ENCODE measurements around the gene FBXO44. TPM values are rescaled to one million over a fixed set of nuclear protein-coding genes. Genes with fewer than 3 reads are reported as not detected.

The FBXO44 gene
- total RNA-seq, 1 donor from 2014 or later: 9.3 TPM

DNA sequence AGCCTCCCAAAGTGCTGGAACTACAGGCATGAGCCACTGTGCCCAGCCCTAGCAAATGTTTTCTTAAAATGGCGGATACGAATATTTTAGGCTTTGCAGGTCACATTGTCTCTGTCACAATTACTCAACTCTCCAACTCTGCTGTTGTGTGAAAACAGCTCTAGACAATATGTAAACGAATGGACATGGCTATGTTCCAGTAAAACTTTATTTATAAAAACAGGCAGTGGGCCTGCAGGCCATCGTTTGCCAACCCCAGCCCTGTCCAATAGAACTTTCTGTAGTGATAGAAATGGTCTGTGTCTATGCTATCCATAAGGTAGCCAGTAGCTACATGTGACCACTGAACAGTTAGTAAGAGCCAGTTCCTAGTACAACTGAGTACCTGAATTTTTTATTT lies 5.1 kb downstream of the FBXO44 start:
- no peak for DNase-seq

DNA sequence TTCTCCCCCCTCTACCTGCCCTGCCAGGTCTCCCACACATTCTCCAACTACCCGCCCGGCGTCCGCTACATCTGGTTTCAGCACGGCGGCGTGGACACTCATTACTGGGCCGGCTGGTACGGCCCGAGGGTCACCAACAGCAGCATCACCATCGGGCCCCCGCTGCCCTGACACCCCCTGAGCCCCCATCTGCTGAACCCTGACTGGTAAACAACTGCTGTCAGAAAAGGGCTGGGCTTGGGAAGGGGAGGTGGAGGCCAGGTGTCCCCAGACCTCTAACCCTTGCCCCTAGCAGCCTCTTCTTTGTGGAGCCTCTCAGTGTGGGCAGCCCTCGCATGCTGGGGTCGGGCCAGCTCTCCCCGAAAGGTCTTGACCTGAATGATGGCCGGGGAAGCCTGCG lies 6.4 kb downstream of the FBXO44 start:
- DNase-seq: no peak

DNA sequence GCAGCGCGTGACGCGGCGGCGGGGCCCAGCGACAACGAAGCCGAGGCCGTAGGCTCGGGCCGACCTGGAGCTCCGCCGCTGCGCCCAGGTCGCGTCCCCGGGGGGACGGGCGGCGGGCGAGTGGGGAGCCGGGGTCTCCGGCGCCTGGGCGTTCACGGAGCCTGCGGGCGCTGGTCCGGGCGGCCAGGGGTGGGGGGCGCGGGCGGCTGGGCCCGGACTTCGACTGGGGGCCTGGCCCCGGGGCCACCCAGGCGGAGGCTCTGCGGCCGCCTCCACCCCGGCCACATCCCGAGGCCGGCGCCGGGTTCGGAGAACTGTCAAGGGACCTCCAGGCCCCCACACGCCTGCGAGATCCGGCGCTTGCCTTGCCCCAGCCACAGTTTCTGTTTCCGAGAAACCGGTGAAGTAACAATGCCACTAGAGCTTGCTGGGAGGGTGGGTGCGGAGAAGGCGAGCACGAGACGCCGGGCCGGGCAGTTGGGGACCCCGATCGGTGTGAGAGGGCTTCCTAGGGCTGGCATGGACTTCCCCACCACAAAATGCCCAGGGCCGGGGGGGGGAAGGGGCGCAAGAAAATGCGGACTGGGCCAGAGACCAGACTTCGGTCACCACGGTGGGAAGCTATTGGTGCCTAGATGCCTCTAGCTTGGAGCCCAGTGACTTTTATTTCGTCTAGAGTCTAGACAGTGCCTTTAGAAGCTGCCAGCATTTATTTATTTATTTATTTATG lies 9.8 kb downstream of the FBXO44 start:
- no peak for DNase-seq

DNA sequence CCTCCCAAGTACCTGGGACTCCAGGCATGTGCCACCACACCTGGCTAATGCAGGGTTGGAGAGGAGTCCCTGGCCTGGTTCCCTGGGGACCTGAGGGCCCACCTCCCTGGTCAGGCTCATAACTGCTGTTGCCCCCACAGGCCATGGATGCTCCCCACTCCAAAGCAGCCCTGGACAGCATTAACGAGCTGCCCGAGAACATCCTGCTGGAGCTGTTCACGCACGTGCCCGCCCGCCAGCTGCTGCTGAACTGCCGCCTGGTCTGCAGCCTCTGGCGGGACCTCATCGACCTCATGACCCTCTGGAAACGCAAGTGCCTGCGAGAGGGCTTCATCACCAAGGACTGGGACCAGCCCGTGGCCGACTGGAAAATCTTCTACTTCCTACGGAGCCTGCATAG lies 13.8 kb downstream of the FBXO44 start:
- no peak for DNase-seq

DNA sequence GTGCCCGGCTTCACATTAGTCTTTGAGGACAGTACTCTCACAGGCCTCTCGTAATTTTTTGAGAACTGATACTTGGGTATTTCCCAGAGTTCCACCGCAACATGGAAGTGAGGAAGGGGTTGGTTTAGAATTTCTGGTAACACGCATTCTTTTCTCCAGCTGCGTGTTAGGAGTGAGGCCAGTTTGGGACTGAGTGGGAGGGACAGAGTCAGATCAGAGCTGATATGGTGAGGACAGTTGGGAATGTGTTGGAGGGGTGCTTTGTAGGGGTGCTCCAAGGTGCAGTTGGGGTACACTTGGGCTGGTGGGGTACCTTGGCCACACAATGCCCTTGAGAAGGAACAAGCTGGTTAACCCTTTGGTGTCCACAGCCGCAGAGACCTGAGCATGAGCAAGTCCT lies 16.1 kb downstream of the FBXO44 start:
- no peak for DNase-seq

DNA sequence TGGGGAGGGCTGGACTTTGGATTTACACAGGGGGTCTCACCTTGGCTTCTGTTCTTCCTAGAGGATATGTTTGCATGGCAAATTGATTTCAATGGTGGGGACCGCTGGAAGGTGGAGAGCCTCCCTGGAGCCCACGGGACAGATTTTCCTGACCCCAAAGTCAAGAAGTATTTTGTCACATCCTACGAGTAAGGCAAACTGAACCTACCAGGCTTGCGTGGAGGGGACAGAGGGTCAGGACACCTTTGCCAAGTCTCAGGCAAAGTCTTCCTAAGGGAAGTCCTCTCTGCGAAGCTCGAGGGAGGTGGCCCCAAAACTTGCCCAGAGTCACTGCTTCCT lies 16.5 kb downstream of the FBXO44 start:
- DNase-seq: no peak

DNA sequence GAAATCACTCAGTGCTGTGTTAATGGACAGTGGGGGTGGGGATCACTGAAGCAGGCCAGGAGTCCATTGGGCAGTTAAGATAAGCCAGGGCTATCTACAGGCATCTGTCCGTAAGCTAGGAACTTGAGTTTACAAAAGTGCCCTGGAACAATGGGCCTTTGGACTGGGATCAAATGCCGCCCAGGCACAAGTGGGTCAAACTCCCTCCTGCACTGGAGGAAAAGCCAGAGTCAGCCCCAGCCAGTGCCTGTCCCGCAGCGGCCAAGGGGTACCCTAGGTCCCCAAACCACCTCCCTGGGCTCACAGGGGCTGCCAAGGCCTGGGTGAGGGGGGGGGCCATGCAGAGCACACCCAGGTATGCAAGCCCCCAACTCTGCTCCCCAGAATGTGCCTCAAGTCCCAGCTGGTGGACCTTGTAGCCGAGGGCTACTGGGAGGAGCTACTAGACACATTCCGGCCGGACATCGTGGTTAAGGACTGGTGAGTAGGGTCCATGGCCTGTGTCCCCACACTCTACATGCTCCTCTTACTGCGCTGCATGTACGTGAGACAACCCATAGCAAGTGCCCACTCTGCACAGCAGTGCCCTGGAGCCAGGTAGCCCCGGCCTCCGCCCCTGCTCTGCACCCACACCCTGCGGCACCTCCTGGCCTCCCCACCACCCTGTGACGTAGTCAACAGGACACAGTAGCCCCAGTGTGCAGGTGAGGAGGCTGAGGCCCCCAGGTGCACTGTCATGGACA lies 17.0 kb downstream of the FBXO44 start:
- no peak for DNase-seq

DNA sequence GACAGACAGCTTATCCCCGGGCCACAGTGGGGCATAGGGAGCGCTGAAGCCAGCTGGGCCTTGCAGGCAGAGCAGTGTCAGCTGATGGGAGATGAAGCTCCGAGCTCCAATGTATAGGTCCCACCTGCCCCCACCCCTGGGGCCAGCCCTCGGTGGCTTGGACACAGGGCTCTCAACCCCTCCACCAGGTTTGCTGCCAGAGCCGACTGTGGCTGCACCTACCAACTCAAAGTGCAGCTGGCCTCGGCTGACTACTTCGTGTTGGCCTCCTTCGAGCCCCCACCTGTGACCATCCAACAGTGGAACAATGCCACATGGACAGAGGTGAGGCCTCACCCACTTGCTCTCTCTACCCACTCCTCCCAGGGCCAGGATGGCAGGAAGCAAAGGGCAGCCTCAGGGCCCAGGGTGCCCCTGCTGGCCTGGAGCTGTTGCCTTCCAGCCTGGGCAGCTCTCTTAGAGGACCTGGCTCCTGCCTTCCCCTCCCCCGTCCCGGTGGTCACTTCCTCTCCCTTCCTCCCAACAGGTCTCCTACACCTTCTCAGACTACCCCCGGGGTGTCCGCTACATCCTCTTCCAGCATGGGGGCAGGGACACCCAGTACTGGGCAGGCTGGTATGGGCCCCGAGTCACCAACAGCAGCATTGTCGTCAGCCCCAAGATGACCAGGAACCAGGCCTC lies 18.6 kb downstream of the FBXO44 start:
- DNase-seq: no peak

DNA sequence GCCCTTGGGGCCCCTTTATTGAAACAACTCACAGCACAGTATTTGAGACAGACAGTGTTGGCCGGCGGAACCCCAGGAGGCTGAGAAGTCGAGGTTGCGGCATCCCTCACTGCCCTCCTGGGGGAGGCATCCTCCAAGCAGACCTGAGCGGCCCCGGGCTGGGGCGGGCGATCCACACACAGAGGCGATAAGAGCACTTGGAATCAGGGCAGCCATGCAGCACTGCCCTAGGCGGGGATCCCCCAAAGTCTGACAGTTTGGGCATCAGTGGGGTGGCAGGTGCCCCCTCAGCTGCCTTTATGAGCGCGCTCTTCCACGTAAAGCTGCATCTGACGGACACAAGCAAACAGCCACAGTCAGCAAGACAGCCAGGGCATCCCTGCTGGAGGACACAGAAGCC lies 19.8 kb downstream of the FBXO44 start:
- no peak for DNase-seq

DNA sequence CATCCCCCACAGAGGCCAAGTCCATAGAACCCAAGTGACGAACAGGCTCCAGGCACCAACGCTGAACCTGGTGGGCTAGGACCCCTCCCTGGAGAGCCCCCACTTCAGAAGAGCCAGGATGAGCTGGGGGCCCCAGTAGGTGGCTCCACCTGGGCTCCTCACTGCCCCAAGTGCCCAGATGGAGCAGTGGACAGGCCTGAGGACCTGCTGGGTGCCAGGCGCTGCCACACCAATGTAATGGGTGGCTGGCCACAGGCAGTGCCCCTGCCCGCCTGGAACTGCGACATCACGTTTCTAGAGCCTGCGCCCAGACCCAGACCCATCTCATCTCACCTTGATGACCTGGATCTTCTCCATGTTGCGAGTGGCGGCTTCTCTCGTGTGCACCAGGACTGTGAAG lies 20.6 kb downstream of the FBXO44 start:
- DNase-seq: no peak

DNA sequence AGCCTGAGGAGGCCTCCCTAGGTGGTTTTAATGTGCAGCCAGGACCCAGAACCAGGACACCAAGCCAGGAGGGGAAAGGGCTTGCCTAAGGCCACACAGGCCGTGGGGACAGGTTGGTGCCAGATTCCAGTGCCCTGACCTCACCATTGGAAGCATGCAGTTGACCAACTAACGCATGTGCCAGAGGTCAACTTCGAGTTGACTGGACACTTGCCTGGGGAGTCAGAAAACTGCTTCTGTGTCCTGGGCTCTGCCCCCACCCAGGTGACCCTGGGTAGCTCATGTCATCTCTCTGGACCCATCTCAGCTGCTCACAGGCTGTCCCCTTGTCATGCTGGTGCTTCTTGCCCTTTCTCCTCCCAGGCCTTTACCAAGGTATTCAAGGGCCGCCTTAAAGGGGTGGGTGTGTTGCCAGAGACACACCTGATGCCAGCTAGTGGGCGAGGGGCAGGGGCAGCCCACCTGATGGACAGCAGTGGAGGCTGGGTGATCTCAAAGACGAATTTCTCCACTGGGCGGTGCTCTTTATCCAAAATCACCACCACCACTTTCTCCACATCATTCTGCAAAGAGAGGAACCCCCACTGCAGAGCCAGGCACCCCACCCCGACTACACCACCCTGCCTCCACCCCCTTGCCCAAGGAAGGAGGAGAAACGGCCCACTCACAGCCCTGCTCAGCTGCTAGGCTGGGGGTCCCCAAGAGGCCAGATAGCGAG lies 21.9 kb downstream of the FBXO44 start:
- no peak for DNase-seq

DNA sequence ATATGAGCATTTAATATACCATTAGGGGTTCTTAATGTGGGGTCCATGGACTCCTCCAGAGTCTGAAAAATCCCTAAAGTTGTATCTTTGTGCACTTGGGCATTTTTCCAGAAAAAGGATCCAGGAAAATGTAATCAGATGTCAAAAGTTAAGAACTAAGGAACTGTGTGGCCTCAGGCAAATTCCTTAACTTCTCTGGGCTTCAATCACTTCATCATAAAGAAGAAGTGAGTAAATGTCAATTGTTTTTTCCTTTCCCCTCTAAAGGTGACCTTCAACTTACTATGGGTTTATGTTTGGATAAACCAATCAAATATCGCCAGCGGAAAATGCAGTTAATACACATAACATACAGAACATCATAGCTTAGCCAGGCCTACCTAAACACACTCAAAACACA lies 23.8 kb downstream of the FBXO44 start:
- DNase-seq: no peak

DNA sequence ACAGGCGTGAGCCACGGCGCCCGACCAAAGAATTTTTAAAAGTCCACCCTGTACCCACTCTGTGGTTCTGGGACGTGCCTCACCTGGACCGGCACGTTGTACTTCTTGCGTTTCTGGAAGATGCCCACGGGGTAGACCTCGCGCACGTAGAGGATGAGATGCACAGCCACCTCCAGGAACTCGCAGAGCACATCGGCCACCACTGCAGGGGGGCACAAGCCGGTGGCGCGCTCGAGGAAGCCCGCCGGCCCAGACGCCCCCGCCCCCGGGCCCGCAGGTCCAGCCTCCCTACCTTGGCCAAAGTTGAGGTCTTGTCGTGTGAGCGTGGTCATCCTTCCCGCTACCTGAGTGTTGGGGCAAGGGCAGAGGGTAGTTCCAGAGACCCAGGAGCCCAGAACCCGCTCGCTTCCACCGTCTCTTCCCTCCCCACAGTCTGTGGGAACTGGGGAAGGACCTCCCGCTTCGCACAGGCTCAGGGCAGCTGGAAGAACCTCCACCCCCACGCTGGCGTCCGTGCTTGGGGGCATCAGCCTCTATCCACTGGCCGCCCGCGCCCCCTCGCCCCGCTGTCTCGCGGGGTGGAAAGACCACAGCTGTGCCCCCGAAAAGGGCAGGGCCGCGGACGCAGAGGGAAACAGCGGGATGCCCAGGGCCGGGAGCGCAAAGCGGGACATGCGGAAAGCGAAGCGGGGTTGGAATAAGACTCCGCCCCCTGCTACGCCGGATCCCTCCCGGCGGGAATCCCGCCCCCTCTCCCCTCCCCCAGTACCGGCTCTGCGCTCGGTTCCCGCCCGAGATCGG lies 25.8 kb downstream of the FBXO44 start:
- DNase-seq: peak; percentile 70

DNA sequence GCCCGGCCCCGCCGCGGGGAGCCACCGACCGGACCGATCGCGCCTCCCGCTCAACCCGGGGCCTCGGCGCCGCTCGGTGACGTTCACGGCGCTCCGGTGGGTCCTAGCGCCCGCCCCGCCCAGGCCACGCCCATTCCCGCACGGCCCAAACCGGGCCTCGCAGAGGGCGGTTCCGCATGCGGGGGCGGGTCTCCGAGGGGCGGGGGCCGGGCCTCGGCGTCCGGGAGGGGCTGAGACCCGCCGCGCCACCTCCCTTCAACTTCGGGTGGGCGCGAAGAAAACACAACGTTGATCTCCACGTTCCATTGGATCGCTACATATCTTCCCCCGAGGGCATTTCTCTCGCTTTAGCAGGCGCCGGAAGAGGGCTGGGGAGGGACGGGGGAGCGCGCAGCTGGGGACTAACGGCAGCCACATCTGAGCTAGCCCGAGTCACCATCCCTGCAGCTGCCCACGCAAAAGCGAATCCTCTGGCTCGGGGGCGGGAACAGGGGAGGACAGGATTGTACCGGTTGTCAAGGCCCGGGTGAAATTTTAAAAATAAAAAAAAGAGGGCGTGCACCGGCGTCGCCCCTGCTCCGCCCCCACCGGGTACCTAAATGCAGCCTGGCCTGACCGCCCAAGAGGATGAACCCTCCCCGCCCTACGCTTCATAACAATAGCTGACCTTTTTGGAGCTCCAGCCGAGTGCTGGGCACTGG lies 26.5 kb downstream of the FBXO44 start, which contains the start of gene MAD2L2:
Gene MAD2L2 (minus strand): TSS at position 78 of the 701 bp plus-strand sequence. CDS start 547 bp downstream, outside the sequence.
- DNase-seq: peak; percentile 75

DNA sequence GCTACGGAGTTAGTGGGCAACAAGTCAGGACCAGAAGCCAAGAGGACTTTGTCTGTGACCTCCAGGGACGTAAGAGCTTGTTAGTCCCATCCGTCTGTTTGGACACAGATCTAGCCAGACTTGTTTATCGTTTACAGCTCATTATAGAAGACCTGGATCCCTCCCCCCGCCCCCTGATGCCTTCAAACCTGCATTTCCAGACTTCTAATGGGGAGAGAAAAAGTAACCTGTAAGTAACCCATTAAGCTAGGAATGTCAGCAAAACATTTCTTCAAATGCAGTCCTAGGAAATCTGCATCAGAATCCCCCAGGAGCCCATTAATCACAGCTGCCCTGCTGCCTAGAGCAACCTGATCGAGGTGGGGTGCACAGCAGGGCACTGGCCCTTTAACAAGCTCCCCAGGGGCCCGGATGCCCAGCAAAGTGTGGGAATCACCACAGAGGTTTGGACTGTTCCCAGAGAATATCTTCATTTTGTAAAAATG lies 27.7 kb downstream of the FBXO44 start:
- no peak for DNase-seq

DNA sequence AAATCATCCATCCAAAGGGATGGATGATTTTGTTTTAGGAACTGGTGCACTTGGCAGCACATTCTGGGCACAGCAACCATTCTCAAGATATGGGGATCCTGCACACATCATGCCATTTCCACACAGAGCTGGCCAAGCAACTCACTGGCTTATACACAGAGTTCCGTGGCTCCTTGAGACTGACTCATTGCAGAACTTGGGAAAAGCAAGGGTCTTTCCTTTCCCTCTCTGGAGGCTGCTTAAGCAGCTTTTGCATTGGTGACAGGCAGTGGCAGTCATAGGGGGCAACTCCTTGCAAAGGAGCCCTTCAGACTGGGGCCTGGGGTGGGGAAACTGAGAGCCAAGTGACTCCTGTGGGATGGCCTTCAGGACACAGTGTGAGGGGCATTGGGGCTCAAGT lies 28.1 kb downstream of the FBXO44 start:
- no peak for DNase-seq

DNA sequence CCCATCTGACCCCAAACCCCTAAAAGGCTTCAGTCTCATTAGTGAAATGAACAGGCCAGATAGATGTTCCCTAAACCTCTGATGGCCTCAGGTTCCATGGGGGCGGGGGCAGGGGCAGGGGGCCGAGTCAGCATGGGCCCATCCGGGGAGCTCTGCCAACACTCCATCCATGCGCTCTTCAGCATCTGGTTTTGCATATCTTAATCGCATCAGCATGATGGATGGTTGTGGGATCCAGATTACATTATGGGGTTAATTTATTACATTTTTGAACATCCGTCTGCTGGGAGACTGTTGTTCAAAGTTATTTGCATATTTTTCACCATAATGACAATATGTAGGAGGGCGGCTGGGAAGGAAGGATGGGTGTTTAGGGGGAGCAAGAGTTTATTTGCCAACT lies 29.4 kb downstream of the FBXO44 start:
- no peak for DNase-seq

DNA sequence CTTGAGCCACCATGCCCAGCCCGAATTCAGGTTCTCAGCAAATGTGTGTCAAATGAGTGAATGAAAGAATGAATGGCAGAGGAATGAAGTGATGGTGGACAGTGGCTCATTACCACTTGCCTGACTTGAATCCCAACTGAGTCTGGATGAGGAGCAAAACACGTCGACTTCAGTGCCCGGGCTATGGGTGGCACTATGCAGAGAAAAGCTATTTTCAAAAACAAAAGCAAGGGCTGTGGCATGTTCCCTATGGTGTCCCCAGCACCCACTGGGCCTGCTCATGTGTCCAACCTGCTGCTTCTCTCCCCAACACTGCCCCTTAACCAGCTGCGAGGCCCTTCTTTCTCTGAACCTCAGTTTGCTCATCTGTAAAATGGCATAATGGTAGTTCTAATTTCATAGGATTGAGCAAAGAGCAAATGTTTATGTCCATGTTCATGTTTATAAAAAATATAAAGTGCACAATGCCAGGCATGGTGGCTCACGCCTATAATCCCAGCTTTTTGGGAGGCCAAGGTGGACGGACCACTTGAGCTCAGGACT lies 30.6 kb downstream of the FBXO44 start:
- DNase-seq: no peak

DNA sequence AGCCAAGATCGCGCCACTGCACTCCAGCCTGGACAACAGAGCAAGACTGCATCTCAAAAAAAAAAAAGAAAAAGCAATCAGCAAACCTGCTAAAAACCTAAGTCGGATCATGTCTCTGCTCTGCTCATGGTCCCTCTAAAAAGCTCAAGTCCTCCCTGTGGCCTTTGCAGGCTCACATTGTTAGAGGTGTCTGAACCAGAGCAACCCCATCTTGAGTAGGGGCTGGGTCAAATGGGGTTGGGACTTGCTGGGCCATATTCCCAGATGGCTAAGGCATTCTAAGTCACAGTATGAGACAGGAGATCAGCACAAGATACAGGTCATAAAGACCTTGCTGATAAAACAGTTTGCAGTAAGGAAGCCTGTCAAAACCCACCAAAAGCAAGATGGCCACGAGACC lies 33.8 kb downstream of the FBXO44 start:
- DNase-seq: no peak

DNA sequence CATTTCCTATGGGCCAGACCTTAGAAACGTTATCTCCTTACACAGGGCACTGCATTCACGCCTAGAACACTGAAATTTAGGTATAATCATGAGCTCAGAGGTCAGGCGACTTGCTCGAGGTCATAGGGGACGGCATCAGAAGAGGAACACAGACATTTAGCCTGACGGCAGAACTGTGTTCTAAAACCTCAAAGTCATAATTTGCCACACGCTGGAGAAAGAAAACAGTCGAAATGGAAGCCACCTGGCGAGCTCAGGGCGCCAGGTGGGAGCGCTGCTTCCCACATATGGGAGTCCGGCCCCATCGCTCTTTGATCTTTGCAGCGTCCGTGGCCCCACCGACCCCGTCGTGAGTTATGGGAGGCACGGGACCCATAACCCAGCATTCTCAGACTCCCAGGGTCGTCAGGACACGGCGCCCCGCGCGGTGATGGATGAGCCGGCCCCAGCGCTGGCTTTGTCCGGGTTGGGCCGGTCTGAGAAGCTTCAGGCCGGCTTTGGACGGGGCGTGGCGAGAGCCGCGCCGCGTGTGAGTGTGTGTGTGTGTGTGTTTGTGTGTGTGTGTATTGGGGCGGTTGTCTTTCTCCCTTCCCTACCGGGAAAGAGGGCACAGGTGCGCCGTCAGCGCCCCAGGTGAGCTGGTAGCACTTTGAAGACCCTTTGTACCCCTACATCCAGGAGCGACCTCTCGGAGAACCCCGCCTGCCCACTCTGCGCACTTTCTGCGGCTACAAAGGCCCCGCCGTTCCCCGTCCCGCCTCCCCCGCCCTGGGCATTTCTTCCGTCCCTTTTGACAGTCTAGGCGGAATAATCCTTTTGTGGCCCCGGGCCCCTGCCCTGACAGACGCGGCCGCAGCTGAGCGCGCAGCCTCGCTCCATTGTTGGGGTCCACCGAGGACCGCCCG lies 36.0 kb downstream of the FBXO44 start:
- no peak for DNase-seq
